HEK293T (cell line): ENCODE data around the gene TMEM62.

Source experiments
- CTBP1 ChIP-seq: fragments of 450-650 bp; IDR thresholded peaks from 2 replicates; pipeline ENCODE4 v1.6.1; 2016; ENCODE audit warnings: borderline replicate concordance
- FOXK2 ChIP-seq: fragments of 450-650 bp; IDR thresholded peaks from 2 replicates; pipeline ENCODE4 v1.6.1; 2016; ENCODE audit warnings: mild to moderate bottlenecking
- FOXM1 ChIP-seq: fragments of 450-650 bp; IDR thresholded peaks from 2 replicates; pipeline ENCODE4 v1.6.1; 2017; ENCODE audit warnings: mild to moderate bottlenecking, borderline replicate concordance
- SP1 ChIP-seq: fragments of 450-650 bp; IDR thresholded peaks from 2 replicates; pipeline ENCODE4 v1.6.1; 2017
- SUZ12 ChIP-seq: fragments of 450-650 bp; IDR thresholded peaks from 2 replicates; pipeline ENCODE4 v1.6.1; 2016; ENCODE audit warnings: mild to moderate bottlenecking

- no peak for TF ChIP-seq CTBP1
- no peak for TF ChIP-seq FOXM1
- no peak for TF ChIP-seq SP1
- no peak for TF ChIP-seq FOXK2
- TF ChIP-seq SUZ12: no peak
Measured at GRCh38 chr15:43196760-43197548, 63.6 kb downstream of the TMEM62 start.
